Measurements from ENCODE around the gene MRI1. TPM values are rescaled to one million over a fixed set of nuclear protein-coding genes. Genes with fewer than 3 reads are reported as not detected.
"Not testable (repeated sequence)": the region's sequence is repeated elsewhere in the genome, so short reads cannot be mapped to it uniquely, and the experiment has no call there.

Gene MRI1
- total RNA-seq, 2 experiments from 2014 or later, result 20.4 to 21.1 TPM

GRCh38 chr19:13784731-13785452 is 20.6 kb downstream of the MRI1 start:
- Histone ChIP-seq H3K4me3 (ENCODE audit: low read length) (peak overlapping the region; percentile 3), H3K36me3 (ENCODE audit: insufficient read depth, low read length) (no peaks in the 10 kb centered on the region), H3K4me1 (ENCODE audit: insufficient read depth, low read length) (peaks cover 52% of the 10 kb centered on the region), H3K27me3 (ENCODE audit: control insufficient read depth in 1 of 2, insufficient read depth in 2 of 2, low read length in 2 of 2) (no peaks in the 10 kb centered on the region), H3K9me3 (ENCODE audit: control insufficient read depth in 1 of 2, insufficient read depth in 1 of 2, low read length in 2 of 2) (no peaks in the 10 kb centered on the region), H3K27ac (ENCODE audit: low read depth in 1 of 2, low read length in 2 of 2) (no peak overlapping the region)
- Mint-ChIP-seq H3K4me3 (peak overlapping the region; percentile 71), H3K27ac (peak overlapping the region; percentile 84), H3K9me3 (no peaks in the 10 kb centered on the region), H3K4me1 (ENCODE audit: low read depth) (peaks cover 27% of the 10 kb centered on the region), H3K36me3 (ENCODE audit: low read depth) (no peaks in the 10 kb centered on the region), H3K27me3 (no peaks in the 10 kb centered on the region)
- POLR2A ChIA-PET, result interaction anchor here (0.5 to 7.9 kb wide), 6 partner anchors 10 to 352 kb away, joined by 3 to 85 read pairs (median 4); partner anchors contain the start of genes C19orf53 and ZSWIM4
- TF ChIP-seq CTCF (IDR thresholded peaks at IDR 0.05), result peak; percentile 86
- CTCF ChIA-PET, result interaction anchor here (0.7 to 10.5 kb wide), 6 partner anchors 10 to 88 kb away, joined by 3 to 78 read pairs (median 4); partner anchors contain the start of gene ZSWIM4
- peak; percentile 63 for ATAC-seq (ENCODE audit: poor library complexity)
- DNase-seq, result peak; percentile 54 to 86 (median 70)
- intact Hi-C loops (cut with DNase I, micrococcal nuclease), result loop anchor here (1.0 kb wide), 1 partner anchor 77 kb away; no protein-coding TSS in a partner anchor

GRCh38 chr19:13788991-13789390 is 24.7 kb downstream of the MRI1 start:
- TF ChIP-seq CTCF (IDR thresholded peaks at IDR 0.05), result no peak
- Mint-ChIP-seq H3K4me3 (peak overlapping the region; percentile 51), H3K27ac (peak overlapping the region; percentile 88), H3K36me3 (ENCODE audit: low read depth) (no peaks in the 10 kb centered on the region), H3K4me1 (ENCODE audit: low read depth) (peaks cover 35% of the 10 kb centered on the region), H3K9me3 (no peaks in the 10 kb centered on the region), H3K27me3 (no peaks in the 10 kb centered on the region)
- ChIA-PET CTCF (interaction anchor here (1.1 to 10.5 kb wide), 2 partner anchors 15 to 73 kb away, joined by 3 to 78 read pairs; partner anchors contain the start of gene C19orf53), POLR2A (interaction anchor here (1.3 to 7.9 kb wide), 9 partner anchors 8 to 72 kb away, joined by 4 to 85 read pairs (median 17); partner anchors contain the start of genes C19orf53, MRI1 and ZSWIM4)
- no peaks in the 10 kb centered on the region for H3K9me3 ChIP-seq (ENCODE audit: control insufficient read depth in 1 of 2, insufficient read depth in 1 of 2, low read length in 2 of 2)
- no peak overlapping the region for H3K4me3 ChIP-seq (ENCODE audit: low read length)
- H3K27me3 ChIP-seq (ENCODE audit: control insufficient read depth in 1 of 2, insufficient read depth in 2 of 2, low read length in 2 of 2), result no peaks in the 10 kb centered on the region
- no peaks in the 10 kb centered on the region for H3K36me3 ChIP-seq (ENCODE audit: insufficient read depth, low read length)
- peaks cover 55% of the 10 kb centered on the region for H3K4me1 ChIP-seq (ENCODE audit: insufficient read depth, low read length)
- peak overlapping the region in 1 of 2 donors; percentile 66 for H3K27ac ChIP-seq (ENCODE audit: low read depth in 1 of 2, low read length in 2 of 2)
- ATAC-seq (ENCODE audit: poor library complexity) (peak; percentile 28), DNase-seq (peak in 10 of 14 experiments; percentile 5 to 72 (median 35))
- intact Hi-C loops (cut with DNase I, micrococcal nuclease), result loop anchor here in 1 of 2 experiments (2.0 kb wide), 1 partner anchor 50 kb away; no protein-coding TSS in a partner anchor

- peaks cover 4% of the 10 kb centered on the region for H3K36me3 Mint-ChIP-seq (ENCODE audit: low read depth)
- Histone ChIP-seq H3K9me3 (ENCODE audit: control insufficient read depth in 1 of 2, insufficient read depth in 1 of 2, low read length in 2 of 2) (no peaks in the 10 kb centered on the region), H3K36me3 (ENCODE audit: insufficient read depth, low read length) (no peaks in the 10 kb centered on the region), H3K27me3 (ENCODE audit: control insufficient read depth in 1 of 2, insufficient read depth in 2 of 2, low read length in 2 of 2) (no peaks in the 10 kb centered on the region), H3K27ac (ENCODE audit: low read depth in 1 of 2, low read length in 2 of 2) (peak overlapping the region in 1 of 2 donors; percentile 45), H3K4me3 (ENCODE audit: low read length) (no peak overlapping the region), H3K4me1 (ENCODE audit: insufficient read depth, low read length) (peaks cover 52% of the 10 kb centered on the region)
- intact Hi-C loops (cut with DNase I, micrococcal nuclease), result no loop called here
- ATAC-seq (ENCODE audit: poor library complexity) (no peak), DNase-seq (peak in 5 of 14 experiments; percentile 9 to 80 (median 62))
- H3K4me3 Mint-ChIP-seq, result peak overlapping the region; percentile 68
- H3K27me3 Mint-ChIP-seq, result no peaks in the 10 kb centered on the region
- H3K27ac Mint-ChIP-seq, result peak overlapping the region; percentile 73
- H3K9me3 Mint-ChIP-seq, result no peaks in the 10 kb centered on the region
- H3K4me1 Mint-ChIP-seq (ENCODE audit: low read depth), result peaks cover 40% of the 10 kb centered on the region
- ChIA-PET POLR2A (interaction anchor here (0.8 to 3.9 kb wide), 3 partner anchors 16 to 56 kb away, joined by 5 to 38 read pairs (median 36); partner anchors contain the start of gene C19orf53), CTCF (interaction anchor here (10.5 kb wide), 1 partner anchor 72 kb away, joined by 78 read pairs; no protein-coding TSS in a partner anchor)
- no peak for TF ChIP-seq CTCF (IDR thresholded peaks at IDR 0.05)
These were observed 26.0 kb downstream of the MRI1 start for GRCh38 chr19:13790354-13790753.

- H3K36me3 Mint-ChIP-seq (ENCODE audit: low read depth); H3K27me3 Mint-ChIP-seq; ATAC-seq (ENCODE audit: poor library complexity); H3K27ac ChIP-seq (ENCODE audit: low read depth in 1 of 2, low read length in 2 of 2); H3K4me3 ChIP-seq (ENCODE audit: low read length); H3K36me3 ChIP-seq (ENCODE audit: insufficient read depth, low read length); H3K27me3 ChIP-seq (ENCODE audit: control insufficient read depth in 1 of 2, insufficient read depth in 2 of 2, low read length in 2 of 2); H3K9me3 Mint-ChIP-seq; intact Hi-C loops (cut with DNase I, micrococcal nuclease); POLR2A ChIA-PET; H3K9me3 ChIP-seq (ENCODE audit: control insufficient read depth in 1 of 2, insufficient read depth in 1 of 2, low read length in 2 of 2); DNase-seq: not testable (repeated sequence)
- Mint-ChIP-seq H3K27ac (peak overlapping the region; percentile 90), H3K4me1 (ENCODE audit: low read depth) (peaks cover 50% of the 10 kb centered on the region), H3K4me3 (peak overlapping the region; percentile 96)
- H3K4me1 ChIP-seq (ENCODE audit: insufficient read depth, low read length), result peaks cover 51% of the 10 kb centered on the region
- CTCF ChIA-PET, result interaction anchor here (0.6 kb wide), 1 partner anchor 43 kb away, joined by 3 read pairs; no protein-coding TSS in a partner anchor
These were observed 29.0 kb downstream of the MRI1 start for GRCh38 chr19:13793317-13793716.
